NT2/D1 (cell line): Measurements from ENCODE around the gene FBXL13.

Experiments
- YY1 ChIP-seq: IDR thresholded peaks from 2 replicates; pipeline ENCODE4 v1.6.1; 2011; ENCODE audit not compliant: insufficient read length, insufficient read depth
- ZNF274 ChIP-seq: IDR thresholded peaks from 2 replicates; pipeline ENCODE4 v1.6.1; 2011; ENCODE audit warnings: mild to moderate bottlenecking, low read depth, low read length

GRCh38 chr7:102883098-102883860 lies 191.3 kb downstream of the FBXL13 start:
- TF ChIP-seq ZNF274 (no peak), YY1 (no peak)
